GM15510 (cell line): ENCODE measurements around the gene QSOX1.

Experiments
- POLR2A ChIP-seq: IDR thresholded peaks from 3 replicates; pipeline ENCODE4 v1.6.1; 2011; ENCODE audit warnings: borderline replicate concordance; ENCODE audit not compliant: insufficient read length; ENCODE audit errors: extremely low read depth

QSOX1 gene

DNA sequence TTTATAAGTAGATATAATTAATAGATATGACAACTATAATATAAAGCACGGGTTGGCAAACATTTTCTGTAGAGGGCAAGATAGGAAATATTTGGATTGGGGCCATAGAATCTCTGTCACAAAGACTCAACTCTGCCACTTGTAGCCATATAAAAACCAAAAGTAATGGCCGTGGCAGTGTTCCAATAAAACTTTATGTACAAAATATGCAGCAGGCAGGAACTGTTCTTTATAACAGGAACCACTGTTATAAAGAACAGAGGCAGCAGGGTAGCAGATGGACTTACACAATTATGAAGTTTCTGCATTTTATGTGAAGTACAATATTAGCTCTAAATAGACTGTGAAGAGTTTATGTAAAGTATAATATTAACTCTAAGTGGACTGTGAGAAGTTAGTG lies 16.9 kb upstream of the QSOX1 start:
- no peak for TF ChIP-seq POLR2A

DNA sequence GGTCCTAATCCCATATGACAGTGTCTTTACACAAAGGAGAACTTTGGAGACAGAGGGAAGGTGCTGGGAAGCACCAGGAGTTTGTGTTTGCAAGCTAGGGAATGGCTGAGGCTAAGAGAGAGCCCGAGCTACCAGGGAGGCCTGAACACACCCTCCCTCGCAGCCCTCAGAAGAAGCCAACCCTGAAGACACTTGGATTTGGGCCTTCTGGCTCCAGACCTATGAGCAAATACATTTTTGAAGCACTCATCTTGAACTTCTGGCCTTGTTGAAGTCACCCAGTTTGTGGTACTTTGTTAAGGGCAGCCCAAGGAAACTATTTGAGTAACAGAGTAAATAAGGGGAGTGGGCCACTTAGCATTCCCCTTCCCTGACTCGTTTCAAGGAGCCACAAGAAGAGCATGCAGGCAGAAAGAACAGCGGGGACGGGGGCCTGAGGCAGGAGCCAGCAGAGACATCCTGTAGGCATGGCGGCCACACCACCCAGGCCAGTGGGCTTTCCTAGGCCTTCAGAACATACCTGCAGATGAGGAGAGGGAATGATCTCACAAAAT lies 13.2 kb upstream of the QSOX1 start:
- TF ChIP-seq POLR2A, result no peak

DNA sequence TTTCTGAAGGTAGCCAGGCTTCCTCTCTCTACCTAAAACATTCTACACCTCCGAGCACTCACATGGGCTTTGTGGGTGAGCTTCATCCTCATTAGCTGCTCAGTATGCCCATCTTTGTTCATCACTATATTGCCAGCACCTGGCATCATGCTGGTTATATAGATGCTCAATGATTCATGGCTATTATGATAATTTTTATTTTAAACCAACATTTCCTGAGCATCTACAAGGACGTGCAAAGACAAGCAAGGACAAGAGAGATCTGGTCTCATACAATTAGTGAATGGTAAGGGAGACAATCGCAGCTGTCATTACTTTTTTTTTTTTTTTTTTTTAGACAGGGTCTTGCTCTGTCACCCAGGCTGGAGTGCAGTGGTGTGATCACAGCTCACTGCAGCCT lies 11.3 kb upstream of the QSOX1 start:
- TF ChIP-seq POLR2A, result no peak

DNA sequence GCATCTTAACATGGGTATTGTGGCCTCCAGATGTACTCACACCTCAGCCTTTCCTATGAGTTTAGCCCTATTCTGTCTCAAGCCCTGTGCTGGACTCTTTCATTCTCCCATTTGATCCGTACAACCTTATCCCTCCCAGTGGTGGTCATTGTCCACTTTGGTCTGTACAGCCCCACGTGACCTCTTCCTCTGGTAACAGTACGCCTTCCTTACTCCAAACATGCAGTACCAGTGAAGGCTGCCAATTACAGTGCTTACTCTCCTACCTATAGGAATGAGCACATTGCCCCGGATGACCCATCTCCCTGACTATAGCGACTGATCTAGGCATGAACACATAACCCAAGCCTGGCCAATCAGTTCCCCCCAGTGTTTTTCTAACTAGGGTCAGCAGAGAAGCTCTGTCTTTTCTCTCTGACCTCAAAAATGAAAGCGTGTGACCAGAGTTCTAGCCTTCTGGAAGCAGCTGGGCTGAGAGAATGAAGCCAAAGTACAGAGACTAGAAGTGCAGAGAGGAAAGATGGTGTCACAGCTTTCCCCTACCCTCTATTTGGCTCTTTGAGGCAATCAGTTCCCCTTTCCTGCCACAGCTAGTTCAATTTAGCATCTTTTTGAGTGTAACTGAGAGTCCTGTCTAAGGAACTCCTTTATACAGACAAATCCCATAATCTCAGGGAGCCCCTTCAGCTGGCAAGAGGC lies 9.9 kb upstream of the QSOX1 start:
- no peak for TF ChIP-seq POLR2A

DNA sequence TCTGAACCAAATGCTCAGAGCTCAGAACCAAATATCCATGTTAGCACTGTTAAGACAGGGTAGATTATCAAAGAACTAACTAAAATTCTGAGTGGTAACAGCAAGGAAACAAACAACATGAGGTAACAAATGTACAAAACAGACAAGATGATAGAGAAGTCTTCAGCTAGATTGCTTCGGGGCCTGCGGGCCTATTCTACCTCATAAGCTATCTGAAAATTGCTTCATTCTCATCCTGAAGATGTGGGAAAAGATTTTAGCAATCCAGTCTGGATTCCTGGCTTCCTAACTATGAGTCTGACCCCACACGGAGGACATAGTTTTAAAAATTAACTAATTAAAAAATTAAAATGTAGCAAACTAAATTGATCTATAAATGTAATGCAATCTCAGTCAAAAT lies 9.2 kb upstream of the QSOX1 start:
- TF ChIP-seq POLR2A, result no peak

DNA sequence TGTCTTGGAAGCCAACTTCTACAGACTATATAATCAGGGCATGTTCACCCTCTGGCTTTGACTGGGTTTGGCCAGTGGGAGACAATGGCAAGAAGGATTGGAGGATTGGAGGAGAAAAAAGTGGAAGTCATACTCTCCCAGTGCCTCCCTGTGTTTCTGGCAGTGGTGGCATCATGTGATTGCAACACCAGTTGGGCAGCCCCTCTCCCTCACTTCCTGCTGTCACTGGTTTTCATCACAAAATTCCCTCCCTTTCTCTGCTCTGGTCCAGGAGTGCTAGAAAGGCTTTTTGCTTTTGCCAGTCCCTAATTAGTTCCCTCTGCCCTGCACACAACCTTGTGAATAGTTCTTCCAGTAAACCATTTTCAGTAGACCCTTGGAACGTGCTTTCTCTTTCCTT lies 3.7 kb upstream of the QSOX1 start:
- TF ChIP-seq POLR2A, result no peak

DNA sequence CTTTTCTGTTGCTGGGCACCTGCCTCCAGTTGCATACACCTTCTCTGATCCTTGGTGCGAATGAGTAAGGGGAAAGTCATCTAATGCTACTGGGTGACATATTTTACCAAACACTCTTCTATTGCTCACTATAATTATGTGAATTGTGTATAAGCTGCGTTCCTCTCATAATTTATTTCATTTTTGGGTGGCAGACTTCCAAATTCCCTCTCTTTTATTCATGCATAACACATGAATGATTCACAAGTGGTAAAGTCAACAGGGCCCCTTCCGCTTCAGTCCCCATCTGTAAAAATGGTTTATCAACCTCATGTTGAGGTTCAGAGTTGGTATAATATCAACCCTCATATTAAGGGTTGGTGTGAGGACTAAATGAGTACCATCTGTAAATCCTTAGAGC lies 3.2 kb upstream of the QSOX1 start:
- TF ChIP-seq POLR2A, result no peak

DNA sequence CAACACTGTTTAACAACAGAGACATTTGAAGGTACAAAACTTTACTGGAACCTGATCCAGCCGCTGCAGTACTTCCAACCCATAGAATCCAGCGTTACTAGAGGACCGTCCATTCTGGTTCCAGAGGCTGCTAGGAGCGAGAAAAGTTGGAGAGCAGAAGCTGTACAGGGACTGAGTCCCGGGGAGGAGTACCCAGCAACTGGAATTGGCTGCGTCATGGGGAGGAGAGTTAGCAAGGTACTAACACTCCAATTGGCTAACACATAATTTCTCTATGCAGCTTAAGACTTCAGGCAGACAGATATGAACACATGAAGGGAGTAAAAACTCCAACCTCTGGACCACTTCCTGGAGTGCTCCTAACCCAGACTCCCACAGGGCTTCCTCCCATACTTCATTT lies 2.1 kb upstream of the QSOX1 start:
- no peak for TF ChIP-seq POLR2A

DNA sequence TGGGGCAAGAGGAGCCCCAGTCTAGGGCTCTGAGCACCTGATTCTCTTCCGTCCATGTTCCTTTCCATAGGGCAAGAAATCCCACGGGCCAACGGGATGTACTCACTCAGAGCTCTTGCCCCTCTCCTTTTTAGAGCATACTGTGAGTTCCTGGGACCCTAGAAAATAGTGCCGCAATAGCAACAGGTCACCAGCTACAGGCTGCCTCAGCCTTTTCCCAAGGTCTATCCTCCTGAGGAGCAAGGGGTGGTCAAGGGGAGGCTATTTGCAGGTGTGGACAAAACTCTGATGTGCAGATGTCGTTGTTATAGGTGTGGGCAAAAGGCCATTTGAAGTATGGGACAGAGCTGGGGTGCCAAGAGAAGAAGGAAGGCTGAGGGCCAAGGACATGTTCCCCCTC lies 1.6 kb upstream of the QSOX1 start:
- TF ChIP-seq POLR2A, result no peak

DNA sequence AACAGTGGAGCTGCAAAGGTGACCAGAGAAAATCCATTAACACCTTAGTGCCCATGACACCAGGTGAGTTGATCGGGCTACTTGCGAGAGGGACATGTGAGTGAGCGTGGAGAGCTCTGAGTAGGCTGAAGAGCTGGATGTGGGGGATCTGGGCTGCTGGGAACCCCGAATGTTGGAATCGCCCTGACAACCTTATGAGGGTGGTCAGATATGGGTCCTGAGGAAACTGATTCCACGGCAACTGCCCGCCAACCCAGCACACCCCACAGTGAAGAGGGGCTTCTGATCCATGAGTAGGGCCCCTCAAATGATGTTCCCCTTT lies 705 bp upstream of the QSOX1 start:
- no peak for TF ChIP-seq POLR2A

DNA sequence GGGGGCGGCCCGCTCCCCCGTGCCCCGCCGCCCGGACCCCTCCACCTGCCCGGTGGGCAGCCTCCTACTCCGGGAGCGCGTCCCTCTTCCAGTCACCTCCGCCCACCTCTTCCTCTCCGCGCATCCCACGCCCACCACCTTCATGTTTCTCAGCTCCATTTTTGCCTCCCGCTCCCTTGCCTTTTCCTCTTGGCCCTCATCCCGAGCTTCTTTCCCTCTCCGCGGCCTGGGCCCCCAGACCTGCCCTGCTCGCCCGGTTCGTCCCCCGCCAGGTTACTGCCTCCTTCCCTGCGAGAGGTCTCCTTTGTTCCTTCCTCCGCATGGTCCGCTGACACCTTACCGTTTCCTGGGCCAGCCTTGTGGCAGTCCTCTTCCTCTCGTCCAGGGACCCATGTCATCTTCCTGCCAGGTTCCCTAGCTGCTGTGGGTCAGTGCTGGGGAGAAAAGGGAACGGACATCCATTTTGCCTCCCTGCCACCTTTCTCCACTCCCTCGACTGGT lies 563 bp downstream of the QSOX1 start:
- no peak for TF ChIP-seq POLR2A

DNA sequence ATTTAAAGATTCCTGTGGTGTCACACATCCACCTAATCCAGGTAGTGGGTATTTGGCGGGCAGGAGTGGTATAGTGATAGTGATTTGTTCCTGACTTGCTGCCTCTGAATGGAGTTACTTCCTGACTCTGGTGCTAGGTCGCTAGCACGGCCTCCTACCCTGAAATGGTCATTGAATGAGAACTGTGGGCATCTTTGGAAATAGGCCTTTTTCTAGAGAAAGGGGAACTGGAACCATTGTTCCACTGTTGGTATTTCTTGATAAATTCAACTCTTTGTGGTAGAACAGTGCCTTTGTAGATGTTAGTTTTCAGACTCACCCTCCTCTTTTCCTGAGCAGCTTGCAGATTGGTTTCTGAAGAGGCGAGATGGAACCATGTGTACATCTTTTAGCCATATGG lies 1.5 kb downstream of the QSOX1 start:
- TF ChIP-seq POLR2A, result no peak

DNA sequence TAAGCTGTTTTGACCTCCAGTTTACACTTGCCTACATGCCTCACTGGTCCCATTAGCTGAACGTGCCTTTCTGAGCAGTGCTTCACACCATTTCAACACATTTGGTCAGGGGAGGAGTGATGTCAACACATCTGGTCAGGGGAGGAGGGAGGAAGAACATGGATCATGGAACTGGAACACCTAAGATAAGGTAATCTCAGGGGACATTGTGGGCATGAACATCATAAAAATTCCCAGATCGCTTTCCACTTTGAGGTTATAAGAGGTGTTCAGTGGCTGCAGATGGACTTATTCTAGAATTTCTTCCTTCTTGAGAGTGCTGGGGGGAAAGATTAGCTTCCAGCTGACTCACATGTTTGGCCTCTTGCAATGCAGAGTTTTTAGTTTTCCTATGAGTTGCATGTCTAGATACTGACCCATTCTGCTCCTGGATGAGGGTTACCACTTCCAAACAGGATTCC lies 2.0 kb downstream of the QSOX1 start:
- no peak for TF ChIP-seq POLR2A

DNA sequence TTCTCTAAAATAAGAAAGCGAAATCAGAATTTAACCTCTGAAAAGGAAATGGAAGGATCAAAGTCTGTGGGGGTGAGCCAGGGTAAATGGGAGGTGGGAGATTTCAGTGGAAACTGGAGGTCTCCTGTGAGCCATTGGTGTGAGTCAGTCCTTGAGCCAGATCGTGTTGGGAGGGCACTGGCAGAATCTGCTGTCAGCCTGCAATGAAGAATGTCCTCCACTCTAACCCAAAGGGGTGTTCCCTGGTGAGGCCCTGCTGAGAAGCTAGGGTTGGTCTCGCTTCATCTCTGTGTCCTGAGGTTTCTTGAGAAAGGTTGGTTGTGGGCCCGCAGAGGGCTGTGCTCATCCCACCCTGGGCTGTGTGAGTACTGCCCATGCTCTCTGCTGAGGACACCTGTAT lies 2.4 kb downstream of the QSOX1 start:
- TF ChIP-seq POLR2A, result no peak

DNA sequence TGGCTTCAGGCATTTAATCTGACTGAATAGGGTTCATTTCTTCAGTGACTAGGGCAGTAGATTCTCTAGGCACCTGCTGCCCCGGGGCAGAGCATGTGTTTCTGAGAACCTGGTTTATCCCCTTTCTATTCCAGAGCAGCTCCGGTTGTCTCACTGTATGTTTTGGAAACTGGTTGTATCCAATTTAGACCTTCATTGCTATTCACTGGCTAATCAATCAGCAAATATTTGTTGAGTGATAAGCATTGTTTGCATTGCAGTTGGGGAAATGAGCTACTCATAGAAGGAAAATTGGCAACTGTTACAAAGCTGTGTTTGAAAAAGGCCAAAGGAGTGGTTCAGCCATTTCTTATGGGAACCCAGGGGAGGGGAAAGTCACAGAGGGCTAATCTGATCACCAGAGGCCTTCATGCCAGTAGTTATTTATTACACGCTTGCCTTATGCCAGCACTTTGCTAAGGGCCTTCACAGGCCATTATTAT lies 2.9 kb downstream of the QSOX1 start:
- TF ChIP-seq POLR2A, result no peak
